Middle frontal gyrus (tissue), 1 donor: Measurements from ENCODE around the gene ARHGAP44.

Source experiments
- DNase-seq: peaks from one replicate; pipeline ENCODE4 v3.0.0-alpha.2; 2015; ENCODE audit warnings: low spot score; ENCODE audit errors: extremely low spot score

Gene ARHGAP44

GRCh38 chr17:12992676-12993075, 203.4 kb downstream of the ARHGAP44 start:
- no peak for DNase-seq

GRCh38 chr17:12993631-12994030, 204.3 kb downstream of the ARHGAP44 start:
- no peak for DNase-seq

GRCh38 chr17:12994341-12995074, 205.2 kb downstream of the ARHGAP44 start:
- no peak for DNase-seq

GRCh38 chr17:12995106-12995895, 206.0 kb downstream of the ARHGAP44 start:
- DNase-seq = no peak

- DNase-seq = no peak
Observed at GRCh38 chr17:12995896-12996295, 206.6 kb downstream of the ARHGAP44 start.

GRCh38 chr17:12996357-12996756, 207.1 kb downstream of the ARHGAP44 start:
- no peak for DNase-seq

GRCh38 chr17:12996941-12997340, 207.6 kb downstream of the ARHGAP44 start:
- no peak for DNase-seq

GRCh38 chr17:12998461-12998860, 209.2 kb downstream of the ARHGAP44 start:
- no peak for DNase-seq

GRCh38 chr17:12998874-12999273, 209.6 kb downstream of the ARHGAP44 start:
- DNase-seq = no peak

- DNase-seq = no peak
Observed at GRCh38 chr17:13000561-13000960, 211.3 kb downstream of the ARHGAP44 start.

- DNase-seq = no peak
Observed at GRCh38 chr17:13001991-13002615, 212.8 kb downstream of the ARHGAP44 start.

GRCh38 chr17:13002761-13003453, 213.6 kb downstream of the ARHGAP44 start:
- DNase-seq = peak; percentile 76

- DNase-seq = no peak
Observed at GRCh38 chr17:13003454-13003851, 214.2 kb downstream of the ARHGAP44 start.

GRCh38 chr17:13003927-13004326, 214.6 kb downstream of the ARHGAP44 start:
- no peak for DNase-seq

GRCh38 chr17:13004336-13004735, 215.0 kb downstream of the ARHGAP44 start:
- DNase-seq = no peak

GRCh38 chr17:13005530-13005929, 216.2 kb downstream of the ARHGAP44 start:
- DNase-seq = no peak

- no peak for DNase-seq
Observed at GRCh38 chr17:13008461-13008860, 219.2 kb downstream of the ARHGAP44 start.

- no peak for DNase-seq
Observed at GRCh38 chr17:13010959-13011358, 221.7 kb downstream of the ARHGAP44 start.

GRCh38 chr17:13014801-13015200, 225.5 kb downstream of the ARHGAP44 start:
- no peak for DNase-seq

GRCh38 chr17:13016881-13017654, 227.8 kb downstream of the ARHGAP44 start:
- no peak for DNase-seq
